Mucosa of descending colon (tissue), 3 donors: ENCODE results near the gene ENPEP. TPM values are rescaled to one million over a fixed set of nuclear protein-coding genes. Genes with fewer than 3 reads are reported as not detected.

Experiments used
- ATAC-seq: fragments of 200-7000 bp; cut with Tn5 transposase; one replicate; pipeline ENCODE4 v1.9.1; 2020; ENCODE audit warnings: mild to moderate bottlenecking, moderate library complexity
- DNase-seq, 3 donors: peaks; one replicate each; pipeline ENCODE4 v3.0.0-alpha.2; 2020
- H3K36me3 ChIP-seq: fragments of 200-600 bp; one replicate; pipeline ENCODE4 v1.8.0; 2021; ENCODE audit warnings: low read depth, mild to moderate bottlenecking
- H3K4me1 ChIP-seq: fragments of 200-600 bp; one replicate; pipeline ENCODE4 v1.8.0; 2021; ENCODE audit warnings: low read depth, mild to moderate bottlenecking
- H3K4me3 ChIP-seq: fragments of 200-600 bp; one replicate; pipeline ENCODE4 v1.8.0; 2021; ENCODE audit warnings: mild to moderate bottlenecking
- H3K9me3 ChIP-seq: fragments of 200-600 bp; one replicate; pipeline ENCODE4 v1.8.0; 2021; ENCODE audit warnings: mild to moderate bottlenecking
- intact Hi-C, 2 donors: fragments of 100-400 bp; cut with DNase I in 1 of 2; cut with micrococcal nuclease in 1 of 2; formaldehyde crosslinking; loops; one replicate each; pipeline versions ENCODE4 v1.11.0 to v1.11.1; 2022; cut with DNase I, micrococcal nuclease
- total RNA-seq, 3 donors: library from RNA; stranded (reverse); fragmentation: NEBNext Ultra II Directional in 2 of 3; extraction: Animal tissue kit (Norgen Biotek cat#: 25700) in 2 of 3; gene quantifications; one replicate each; pipeline versions ENCODE4 v1.2.1 to v1.2.4, GENCODE V29; 2021 to 2023
- TF ChIP-seq, protein P1 (sequence below): fragments of 200-600 bp; IDR thresholded peaks from one replicate; pipeline ENCODE4 v1.8.0; 2022; ENCODE audit warnings: antibody characterized with exemption, mild to moderate bottlenecking
- donor health status: DM: no; HTN: no; CAD: no; lungs with moderate emphysema.
- donor health status: DM: no; HTN: no; CAD: no.
- donor health status: DM: no; HTN: yes; CAD: no.

Gene ENPEP
- total RNA-seq, 3 donors from 2014 or later: 1.2 to 2.1 (median 1.5) TPM

GRCh38 chr4:110587666-110588285 lies 111.8 kb downstream of the ENPEP start:
- no peaks in the 10 kb centered on the region for H3K4me1 ChIP-seq
- H3K4me3 ChIP-seq: no peak overlapping the region
- H3K9me3 ChIP-seq: no peaks in the 10 kb centered on the region
- ATAC-seq (no peak), DNase-seq (no peak)
- intact Hi-C loops: no loop called here
- no peaks in the 10 kb centered on the region for H3K36me3 ChIP-seq
- TF ChIP-seq, protein P1, sequence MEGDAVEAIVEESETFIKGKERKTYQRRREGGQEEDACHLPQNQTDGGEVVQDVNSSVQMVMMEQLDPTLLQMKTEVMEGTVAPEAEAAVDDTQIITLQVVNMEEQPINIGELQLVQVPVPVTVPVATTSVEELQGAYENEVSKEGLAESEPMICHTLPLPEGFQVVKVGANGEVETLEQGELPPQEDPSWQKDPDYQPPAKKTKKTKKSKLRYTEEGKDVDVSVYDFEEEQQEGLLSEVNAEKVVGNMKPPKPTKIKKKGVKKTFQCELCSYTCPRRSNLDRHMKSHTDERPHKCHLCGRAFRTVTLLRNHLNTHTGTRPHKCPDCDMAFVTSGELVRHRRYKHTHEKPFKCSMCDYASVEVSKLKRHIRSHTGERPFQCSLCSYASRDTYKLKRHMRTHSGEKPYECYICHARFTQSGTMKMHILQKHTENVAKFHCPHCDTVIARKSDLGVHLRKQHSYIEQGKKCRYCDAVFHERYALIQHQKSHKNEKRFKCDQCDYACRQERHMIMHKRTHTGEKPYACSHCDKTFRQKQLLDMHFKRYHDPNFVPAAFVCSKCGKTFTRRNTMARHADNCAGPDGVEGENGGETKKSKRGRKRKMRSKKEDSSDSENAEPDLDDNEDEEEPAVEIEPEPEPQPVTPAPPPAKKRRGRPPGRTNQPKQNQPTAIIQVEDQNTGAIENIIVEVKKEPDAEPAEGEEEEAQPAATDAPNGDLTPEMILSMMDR: no peak

GRCh38 chr4:110589297-110589696 lies 113.3 kb downstream of the ENPEP start:
- DNase-seq (no peak), ATAC-seq (no peak)
- H3K4me1 ChIP-seq: no peaks in the 10 kb centered on the region
- no peaks in the 10 kb centered on the region for H3K36me3 ChIP-seq
- TF ChIP-seq, protein P1: no peak
- intact Hi-C loops: no loop called here
- no peaks in the 10 kb centered on the region for H3K9me3 ChIP-seq
- H3K4me3 ChIP-seq: no peak overlapping the region

DNA sequence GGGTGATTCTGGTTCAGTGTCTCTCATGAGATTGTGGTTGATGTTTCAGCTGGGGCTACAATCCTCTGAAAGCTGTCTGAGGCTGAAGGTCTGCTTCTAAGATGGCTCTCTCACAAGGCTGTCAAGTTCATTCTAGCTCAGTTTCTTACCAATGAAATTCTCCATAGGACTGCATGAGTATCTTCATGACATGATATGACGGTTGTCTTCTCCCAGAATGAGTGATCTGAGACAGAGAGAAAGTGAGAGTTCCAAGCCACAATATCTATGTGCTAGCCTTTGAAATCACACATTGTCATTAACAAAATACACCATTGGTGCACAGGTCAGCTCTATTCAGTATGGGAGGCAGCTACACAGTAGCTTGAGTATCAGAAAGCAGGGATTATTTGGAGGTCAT lies 119.6 kb downstream of the ENPEP start:
- H3K4me3 ChIP-seq: no peak overlapping the region
- DNase-seq: no peak
- no peaks in the 10 kb centered on the region for H3K4me1 ChIP-seq
- intact Hi-C loops: no loop called here
- ATAC-seq: no peak
- TF ChIP-seq, protein P1: no peak
- peaks cover 8% of the 10 kb centered on the region for H3K9me3 ChIP-seq
- H3K36me3 ChIP-seq: no peaks in the 10 kb centered on the region

- H3K4me1 ChIP-seq: no peaks in the 10 kb centered on the region
- TF ChIP-seq, protein P1: no peak
- intact Hi-C loops: no loop called here
- DNase-seq (no peak), ATAC-seq (no peak)
- peaks cover 8% of the 10 kb centered on the region for H3K9me3 ChIP-seq
- H3K36me3 ChIP-seq: no peaks in the 10 kb centered on the region
- no peak overlapping the region for H3K4me3 ChIP-seq
Measured at GRCh38 chr4:110596431-110596830, 120.5 kb downstream of the ENPEP start.

GRCh38 chr4:110597582-110597981 lies 121.6 kb downstream of the ENPEP start:
- TF ChIP-seq, protein P1: no peak
- H3K9me3 ChIP-seq: peaks cover 8% of the 10 kb centered on the region
- DNase-seq: no peak
- H3K4me1 ChIP-seq: no peaks in the 10 kb centered on the region
- intact Hi-C loops: no loop called here
- no peak for ATAC-seq
- H3K36me3 ChIP-seq: no peaks in the 10 kb centered on the region
- no peak overlapping the region for H3K4me3 ChIP-seq

DNA sequence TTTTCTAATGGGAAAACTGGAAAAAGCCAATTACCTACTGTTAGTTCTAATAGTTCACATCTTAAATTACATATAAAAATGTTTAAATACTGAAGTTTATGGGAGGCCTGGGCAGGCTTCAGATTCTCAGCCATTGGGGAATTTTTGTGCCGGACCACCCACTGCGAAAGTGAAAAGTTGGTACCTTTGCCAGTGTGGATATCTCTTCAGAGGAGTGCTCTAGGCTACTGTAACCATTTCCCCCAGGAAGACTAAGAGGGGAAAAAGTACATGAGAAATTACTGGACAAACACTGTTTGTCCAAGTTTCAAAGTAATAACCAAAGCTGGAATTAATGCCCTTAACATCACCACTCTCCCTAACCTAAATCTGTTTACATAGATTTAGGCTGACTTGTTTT lies 126.1 kb downstream of the ENPEP start:
- DNase-seq (no peak), ATAC-seq (no peak)
- Histone ChIP-seq H3K4me1 (no peaks in the 10 kb centered on the region), H3K36me3 (no peaks in the 10 kb centered on the region), H3K4me3 (no peak overlapping the region), H3K9me3 (no peaks in the 10 kb centered on the region)
- intact Hi-C loops: no loop called here
- TF ChIP-seq, protein P1: no peak
